IPS DF 6.9 (cell line): Measurements from ENCODE around the gene MLLT1.

Experiments
- DNase-seq: peaks from one replicate; pipeline ENCODE4 v3.0.0-alpha.2; 2013; ENCODE audit warnings: low read depth, low spot score
- H3K27ac ChIP-seq: one replicate; pipeline ENCODE4 v1.5.1; 2013; ENCODE audit warnings: low read length, control low read depth
- H3K27me3 ChIP-seq: 2 replicates; pipeline ENCODE4 v1.6.1; 2013; ENCODE audit warnings: mild to moderate bottlenecking, low read length; ENCODE audit not compliant: control insufficient read depth, insufficient read depth
- H3K36me3 ChIP-seq: 2 replicates; pipeline ENCODE4 v1.6.1; 2013; ENCODE audit warnings: low read length; ENCODE audit not compliant: control insufficient read depth, insufficient read depth
- H3K4me1 ChIP-seq: 2 replicates; pipeline ENCODE4 v1.6.1; 2013; ENCODE audit warnings: low read length; ENCODE audit not compliant: control insufficient read depth, insufficient read depth
- H3K4me3 ChIP-seq: 2 replicates; pipeline ENCODE4 v1.5.1; 2013; ENCODE audit warnings: mild to moderate bottlenecking, low read length
- H3K9me3 ChIP-seq: 2 replicates; pipeline ENCODE4 v1.6.1; 2013; ENCODE audit warnings: low read length, inconsistent platforms; ENCODE audit not compliant: control insufficient read depth, insufficient read depth
- WGBS: extraction: QIAGEN DNeasy Blood & Tissue Kit; methylation state at CpG from one replicate; pipeline ENCODE4 v1.1.7; 2013; ENCODE audit warnings: mixed read lengths, missing lambda C conversion rate; ENCODE audit not compliant: insufficient read length, insufficient coverage; 5-methylcytosine and 5-hydroxymethylcytosine counted together

Gene MLLT1

DNA sequence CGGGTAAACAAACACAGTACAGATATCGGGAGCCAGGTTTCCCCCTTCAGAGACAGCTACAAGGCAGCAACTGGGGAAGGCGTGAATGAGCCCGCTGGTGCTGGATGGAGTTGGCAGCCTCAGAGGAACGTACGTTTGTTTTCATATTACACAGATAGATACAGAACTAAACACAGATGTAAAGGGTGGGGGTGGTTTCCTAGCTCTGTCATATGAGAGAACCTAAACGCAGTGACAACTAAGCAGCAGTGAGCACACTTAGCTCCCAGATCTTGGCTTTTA lies 32.8 kb downstream of the MLLT1 start:
- Histone ChIP-seq H3K9me3 (no peaks in the 10 kb centered on the region), H3K4me3 (no peak overlapping the region), H3K27me3 (no peaks in the 10 kb centered on the region), H3K36me3 (no peaks in the 10 kb centered on the region), H3K27ac (no peak overlapping the region), H3K4me1 (peaks cover 2% of the 10 kb centered on the region)
- DNase-seq = no peak
- no CpG with 5 or more reads among the region's 7 CpGs for WGBS

DNA sequence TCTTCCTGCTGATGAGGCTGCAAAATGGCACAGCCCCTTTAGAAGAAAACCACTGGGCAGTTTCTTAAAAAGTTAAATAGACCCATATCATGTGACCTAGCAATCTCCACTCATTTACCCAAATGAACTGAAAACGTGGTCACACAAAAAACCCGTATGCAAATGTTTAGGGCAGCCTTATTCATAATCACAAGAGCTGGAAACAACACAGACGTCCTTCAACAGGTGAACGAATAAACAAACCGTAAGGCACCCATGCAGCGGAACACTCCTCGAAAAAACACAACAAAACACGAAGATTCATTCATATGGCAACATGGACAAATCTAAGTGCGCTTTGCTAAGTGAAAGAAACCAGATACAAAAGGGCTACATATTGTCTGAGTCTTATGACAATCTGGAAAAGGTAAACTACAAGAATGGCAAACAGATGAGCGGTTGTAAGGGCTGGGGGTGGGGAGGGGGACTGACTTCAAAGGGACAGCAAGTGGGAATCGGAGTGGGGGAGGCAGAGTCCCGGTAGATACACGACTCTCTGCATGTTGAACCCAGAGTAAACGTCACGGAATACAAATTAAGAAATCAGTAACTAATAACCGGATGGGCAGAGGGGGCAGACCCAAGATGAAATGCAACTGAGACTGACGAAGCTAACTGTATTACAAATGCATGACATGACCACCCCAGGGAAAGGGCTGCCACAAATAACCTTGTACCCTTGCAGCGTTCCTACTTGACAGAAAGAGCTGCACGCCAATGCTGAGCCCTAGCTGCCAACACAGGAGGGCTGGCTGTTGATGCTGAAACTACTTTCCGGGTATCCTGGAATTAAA lies 33.4 kb downstream of the MLLT1 start:
- no peak overlapping the region for H3K27ac ChIP-seq
- no peak for DNase-seq
- no peak overlapping the region for H3K4me3 ChIP-seq
- WGBS = no CpG with 5 or more reads among the region's 20 CpGs
- no peaks in the 10 kb centered on the region for H3K36me3 ChIP-seq
- H3K27me3 ChIP-seq = no peaks in the 10 kb centered on the region
- no peaks in the 10 kb centered on the region for H3K9me3 ChIP-seq
- peaks cover 2% of the 10 kb centered on the region for H3K4me1 ChIP-seq

DNA sequence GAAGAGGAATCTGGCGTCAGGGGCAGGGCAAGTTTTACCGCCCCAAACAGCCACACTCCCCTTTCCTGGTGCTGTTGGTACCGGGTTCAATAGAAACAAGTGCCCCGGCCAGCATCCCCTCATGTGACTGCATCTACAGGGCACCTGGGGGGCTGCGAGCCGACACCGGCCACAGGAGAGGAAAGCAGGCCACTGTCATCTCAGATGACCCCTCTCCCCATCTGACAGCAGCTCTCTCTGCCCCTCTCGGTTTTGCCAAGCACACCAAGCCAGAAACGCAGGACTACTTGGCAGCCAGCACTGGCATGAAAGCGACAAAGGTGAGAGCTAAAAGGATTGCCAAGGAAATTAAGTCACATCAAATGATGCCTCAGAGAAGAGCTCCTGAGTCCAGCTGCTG lies 37.1 kb downstream of the MLLT1 start:
- WGBS = no CpG with 5 or more reads among the region's 10 CpGs
- Histone ChIP-seq H3K4me1 (peaks cover 2% of the 10 kb centered on the region), H3K27ac (no peak overlapping the region)

DNA sequence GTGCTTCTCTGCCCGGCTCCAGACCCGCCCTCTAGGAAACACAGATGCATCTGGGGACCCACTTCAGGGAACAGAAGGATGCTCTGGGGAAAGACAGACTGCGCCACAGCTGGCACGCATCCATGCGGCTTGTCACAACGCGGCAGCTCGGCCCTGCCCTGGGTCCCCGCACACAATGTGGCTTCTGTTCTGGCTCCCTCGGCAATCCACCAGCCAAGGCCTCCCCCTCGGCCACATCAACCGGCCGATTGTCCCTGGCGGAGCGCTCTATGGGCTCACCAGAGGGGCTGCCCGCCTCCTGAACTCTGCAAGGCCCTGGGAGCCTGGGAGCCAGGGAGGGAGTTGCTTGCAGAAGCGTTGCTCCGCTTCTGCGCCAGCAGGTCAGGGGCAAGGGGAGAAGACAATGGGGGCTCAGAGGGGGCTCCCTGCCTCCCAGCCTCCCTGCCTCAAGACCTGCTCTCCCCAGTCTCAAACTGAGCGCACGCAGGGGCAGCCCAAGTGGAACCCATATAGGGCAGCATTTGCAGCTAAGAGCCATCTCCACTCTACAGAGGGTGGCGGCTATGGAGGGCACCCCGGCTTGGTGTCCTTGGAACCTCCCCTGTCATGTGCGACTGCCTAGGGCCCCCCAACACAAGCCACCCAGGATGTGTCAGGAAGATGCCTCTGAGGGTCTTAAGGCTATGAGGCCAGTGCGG lies 37.9 kb downstream of the MLLT1 start:
- H3K36me3 ChIP-seq = no peaks in the 10 kb centered on the region; the same call in 1 of the 2 replicates
- WGBS = no CpG with 5 or more reads among the region's 25 CpGs
- H3K4me1 ChIP-seq = peaks cover 2% of the 10 kb centered on the region
- H3K27me3 ChIP-seq = no peaks in the 10 kb centered on the region
- no peaks in the 10 kb centered on the region for H3K9me3 ChIP-seq
- H3K27ac ChIP-seq = no peak overlapping the region
- no peak for DNase-seq
- no peak overlapping the region for H3K4me3 ChIP-seq

More for the DNA sequence above, 37.1 kb downstream of the MLLT1 start:
- Histone ChIP-seq H3K27me3 (no peaks in the 10 kb centered on the region), H3K9me3 (no peaks in the 10 kb centered on the region), H3K4me3 (no peak overlapping the region), H3K36me3 (no peaks in the 10 kb centered on the region; the same call in 1 of the 2 replicates)
- no peak for DNase-seq

DNA sequence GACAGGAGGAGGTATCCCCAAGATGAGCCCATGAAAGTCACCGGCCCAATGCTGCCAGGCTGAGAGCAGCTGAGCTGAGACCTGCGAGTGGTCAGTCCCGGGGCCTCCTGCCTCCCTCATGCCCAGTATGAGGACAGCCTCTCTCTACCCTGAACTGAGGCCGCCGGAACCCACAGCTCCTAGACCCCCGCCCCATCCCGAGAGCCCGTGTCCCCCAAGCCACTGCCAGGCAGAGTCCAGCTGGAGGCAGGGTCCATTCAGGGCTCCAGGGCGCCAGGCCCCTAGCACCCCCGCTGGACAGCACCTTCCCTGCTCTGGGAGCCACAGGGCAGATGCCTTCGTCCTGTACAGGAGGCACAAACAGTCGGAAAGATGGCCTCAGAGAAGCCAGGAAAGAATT lies 38.7 kb downstream of the MLLT1 start:
- Histone ChIP-seq H3K9me3 (no peaks in the 10 kb centered on the region), H3K27ac (no peak overlapping the region), H3K27me3 (no peaks in the 10 kb centered on the region), H3K4me1 (peaks cover 2% of the 10 kb centered on the region), H3K4me3 (no peak overlapping the region), H3K36me3 (no peaks in the 10 kb centered on the region; the same call in 1 of the 2 replicates)
- DNase-seq = no peak
- WGBS = no CpG with 5 or more reads among the region's 12 CpGs

DNA sequence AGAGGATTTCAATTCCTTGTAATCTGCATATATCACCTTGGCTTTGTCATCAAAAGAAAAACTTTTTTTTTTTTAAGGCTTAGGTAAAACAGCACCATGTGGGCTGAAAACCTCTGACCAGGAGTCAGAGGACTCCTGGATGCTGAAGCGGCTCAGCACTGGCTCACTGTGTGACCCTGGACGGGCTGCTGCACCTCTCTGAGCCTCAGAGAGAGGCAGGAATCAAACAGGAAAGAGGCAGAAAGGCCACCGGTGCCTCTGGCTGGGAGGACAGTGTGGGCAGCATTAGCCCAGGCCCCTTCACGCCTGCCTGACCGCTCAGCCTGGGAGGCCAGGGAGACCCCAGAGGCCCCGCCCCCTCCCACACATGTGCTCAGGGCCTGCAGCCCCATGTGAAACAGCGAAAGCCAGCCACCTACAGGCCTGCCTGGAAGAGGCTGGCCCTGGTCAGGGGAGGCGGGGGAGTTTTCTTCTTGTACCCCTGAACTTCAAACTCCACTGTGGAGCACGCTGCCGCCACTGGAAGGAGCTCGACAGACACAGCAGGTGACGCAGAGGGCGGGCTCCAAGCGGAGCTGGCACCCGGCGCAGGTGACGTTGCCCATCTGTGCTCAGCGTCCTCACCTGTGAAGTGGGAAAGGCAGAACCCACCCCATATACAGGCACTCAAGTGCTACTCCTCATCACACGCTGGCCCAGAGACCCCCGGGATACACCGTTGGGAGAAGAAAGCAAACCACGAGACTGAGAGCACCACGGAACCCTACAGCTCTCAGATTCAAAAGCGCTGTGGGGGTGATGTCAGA lies 39.7 kb downstream of the MLLT1 start:
- Histone ChIP-seq H3K27me3 (no peaks in the 10 kb centered on the region), H3K27ac (no peak overlapping the region), H3K9me3 (no peaks in the 10 kb centered on the region), H3K4me3 (no peak overlapping the region), H3K4me1 (peaks cover 2% of the 10 kb centered on the region), H3K36me3 (no peaks in the 10 kb centered on the region; the same call in 1 of the 2 replicates)
- no CpG with 5 or more reads among the region's 24 CpGs for WGBS
- no peak for DNase-seq

DNA sequence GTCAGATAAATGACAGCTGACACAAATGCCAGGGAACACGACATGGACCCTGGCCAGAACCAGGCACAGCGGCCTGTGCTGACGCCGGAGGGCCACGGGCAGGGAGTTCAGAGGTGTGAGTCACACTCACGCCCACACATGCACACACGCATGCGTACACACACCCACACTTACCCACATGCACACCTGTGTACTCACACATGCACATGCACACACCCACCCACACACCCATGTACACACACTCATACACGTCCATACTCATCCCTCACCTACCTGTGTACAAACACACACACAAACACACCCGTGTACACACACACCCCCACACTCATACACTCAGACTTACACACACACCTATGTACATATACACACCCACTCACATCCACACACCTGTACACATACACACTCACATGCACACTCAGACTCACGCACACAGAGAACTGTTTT lies 40.4 kb downstream of the MLLT1 start:
- DNase-seq = no peak
- WGBS = no CpG with 5 or more reads among the region's 11 CpGs
- Histone ChIP-seq H3K4me1 (peaks cover 2% of the 10 kb centered on the region), H3K27ac (no peak overlapping the region), H3K36me3 (no peaks in the 10 kb centered on the region; the same call in 1 of the 2 replicates), H3K9me3 (no peaks in the 10 kb centered on the region), H3K27me3 (no peaks in the 10 kb centered on the region), H3K4me3 (no peak overlapping the region)

DNA sequence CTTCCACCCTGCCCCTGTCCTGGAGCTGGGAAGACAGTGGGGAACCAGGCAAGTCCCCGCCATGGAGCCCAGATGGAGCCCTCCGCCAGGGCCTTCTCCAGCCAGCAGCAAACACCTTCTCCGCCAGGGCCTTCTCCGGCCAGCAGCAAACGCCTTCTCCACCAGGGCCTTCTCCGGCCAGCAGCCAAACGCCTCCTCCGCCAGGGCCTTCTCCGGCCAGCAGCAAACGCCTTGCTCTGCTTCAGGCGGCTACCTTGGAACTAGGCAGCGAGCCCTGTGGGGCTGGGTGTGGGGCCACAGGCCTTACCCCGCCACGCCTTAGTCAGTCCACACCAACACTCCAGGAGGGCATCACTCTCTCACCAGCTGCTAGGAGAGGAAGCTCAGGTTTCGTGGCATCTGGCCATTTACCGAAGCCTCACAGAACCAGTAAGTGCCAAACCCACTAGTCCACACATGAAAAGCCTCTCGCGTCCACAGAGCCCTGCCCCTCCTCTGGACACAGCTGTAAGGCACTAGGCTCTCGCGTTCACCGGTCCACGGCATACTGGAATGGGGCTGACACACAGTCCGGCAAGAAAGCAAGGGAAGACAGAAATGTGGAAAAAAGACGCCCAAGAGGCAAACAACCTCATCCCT lies 41.0 kb downstream of the MLLT1 start:
- WGBS = no CpG with 5 or more reads among the region's 24 CpGs
- no peak for DNase-seq
- Histone ChIP-seq H3K27ac (no peak overlapping the region), H3K9me3 (no peaks in the 10 kb centered on the region), H3K4me3 (no peak overlapping the region), H3K4me1 (peaks cover 2% of the 10 kb centered on the region), H3K36me3 (no peaks in the 10 kb centered on the region; the same call in 1 of the 2 replicates), H3K27me3 (no peaks in the 10 kb centered on the region)

DNA sequence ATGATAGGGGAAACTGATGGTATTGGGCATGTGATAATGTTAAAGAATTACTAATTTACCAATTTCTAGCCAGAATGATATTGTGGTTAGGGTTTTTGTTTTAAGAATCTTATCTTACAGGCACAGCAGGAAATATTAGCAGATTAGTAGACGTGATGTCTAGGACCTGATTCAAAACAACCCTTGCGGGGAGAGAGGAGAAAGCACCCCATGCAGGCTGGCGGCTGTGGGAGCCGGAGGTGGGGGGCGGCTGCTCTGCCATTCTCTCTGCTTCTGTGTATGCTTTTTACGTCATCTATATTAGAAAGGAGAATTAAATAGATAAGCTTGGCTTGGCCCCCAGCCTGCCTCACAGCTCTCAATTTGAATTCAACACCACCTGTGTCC lies 41.5 kb downstream of the MLLT1 start:
- DNase-seq = no peak
- H3K27me3 ChIP-seq = no peaks in the 10 kb centered on the region
- no peak overlapping the region for H3K27ac ChIP-seq
- no peak overlapping the region for H3K4me3 ChIP-seq
- no peaks in the 10 kb centered on the region; the same call in 1 of the 2 replicates for H3K36me3 ChIP-seq
- no CpG with 5 or more reads among the region's 6 CpGs for WGBS
- H3K9me3 ChIP-seq = no peaks in the 10 kb centered on the region
- H3K4me1 ChIP-seq = no peaks in the 10 kb centered on the region; the same call in 1 of the 2 replicates
